GM12878 (cell line): ENCODE measurements around the gene PPDPF. TPM values are rescaled to one million over a fixed set of nuclear protein-coding genes. Genes with fewer than 3 reads are reported as not detected.

Experiments
- ATAC-seq: fragments of 200-7000 bp; cut with Tn5 transposase; 3 replicates; pipeline ENCODE4 v1.9.1; 2020; ENCODE audit warnings: mild to moderate bottlenecking, moderate library complexity
- BruUV-seq: library from RNA; stranded (reverse); fragments of 400-500 nt; replicated peaks from 2 replicates; lab custom pipeline; 2021; lab: Mats Ljungman, UMichigan
- CTCF ChIA-PET: fragments of 300-600 bp; sonication (Branson Sonifier 250); formaldehyde crosslinking; extraction: SDS; loops from one replicate; lab custom pipeline; 2021; ENCODE audit warnings: inconsistent platforms; lab: Yijun Ruan, JAX
- POLR2A ChIA-PET: fragments of 350-600 bp; formaldehyde crosslinking; extraction: SDS; loops from one replicate; lab custom pipeline; 2021; ENCODE audit warnings: inconsistent platforms; lab: Charles Lee
- RAD21 ChIA-PET: fragments of 300-600 bp; sonication (Branson Sonifier 250); formaldehyde crosslinking; loops from one replicate; lab custom pipeline; 2023; ENCODE audit warnings: antibody characterized with exemption; ENCODE audit not compliant: unreplicated experiment; lab: Charles Lee
- SMC1A ChIA-PET: fragments of 300-600 bp; sonication (Branson Sonifier 250); formaldehyde crosslinking; loops from one replicate; lab custom pipeline; 2023; ENCODE audit not compliant: unreplicated experiment, uncharacterized antibody; lab: Charles Lee
- DNase-seq: peaks from one replicate; pipeline ENCODE4 v3.0.0-alpha.2; 2011; ENCODE audit warnings: low read depth, low spot score
- FAIRE-seq: peaks from 3 replicates; lab custom pipeline; 2011; peaks lifted over from hg19 to GRCh38; lab: Jason Lieb, UNC
- H2AFZ ChIP-seq: 2 replicates; pipeline ENCODE4 v1.6.0; 2011; ENCODE audit warnings: low read depth, low read length, control low read depth; ENCODE audit not compliant: control insufficient read depth
- H3K27ac ChIP-seq: 2 replicates; pipeline ENCODE4 v1.5.1; 2011; ENCODE audit warnings: control low read depth; ENCODE audit not compliant: control insufficient read depth, insufficient read depth
- H3K27me3 ChIP-seq, 2 experiments: replicated peaks in 1 of 2; 2 replicates each; pipeline versions ENCODE4 v1.6.0 to v1.6.1; 2011; ENCODE audit warnings: low read length in 1 of 2; ENCODE audit not compliant: control insufficient read depth in 2 of 2, insufficient read depth in 2 of 2
- H3K36me3 ChIP-seq, 2 experiments: 2 replicates each; pipeline ENCODE4 v1.5.1; 2011; ENCODE audit warnings: low read length in 1 of 2; ENCODE audit not compliant: control insufficient read depth in 2 of 2, insufficient read depth in 2 of 2
- H3K4me1 ChIP-seq: 2 replicates; pipeline ENCODE4 v1.6.1; 2011; ENCODE audit warnings: mild to moderate bottlenecking, low read length, moderate library complexity, mixed read lengths; ENCODE audit not compliant: control insufficient read depth, insufficient read depth
- H3K4me2 ChIP-seq: 2 replicates; pipeline ENCODE4 v1.6.0; 2011; ENCODE audit warnings: control low read depth; ENCODE audit not compliant: control insufficient read depth, insufficient read depth
- H3K4me3 ChIP-seq: fragments of 200-600 bp; sonication (generic); 2 replicates; pipeline ENCODE4 v1.5.1; 2016
- H3K79me2 ChIP-seq: 2 replicates; pipeline ENCODE4 v1.6.0; 2011; ENCODE audit warnings: low read length; ENCODE audit not compliant: control insufficient read depth, insufficient read depth
- H3K9ac ChIP-seq: 2 replicates; pipeline ENCODE4 v1.8.0; 2011; ENCODE audit warnings: low read length, control low read depth, mixed read lengths; ENCODE audit not compliant: control insufficient read depth, insufficient read depth
- H3K9me3 ChIP-seq: replicated peaks from 3 replicates; pipeline ENCODE4 v1.5.1; 2011; ENCODE audit warnings: mild to moderate bottlenecking, low read length; ENCODE audit not compliant: control insufficient read depth, insufficient read depth
- H4K20me1 ChIP-seq: 2 replicates; pipeline ENCODE4 v1.6.0; 2011; ENCODE audit not compliant: control insufficient read depth, insufficient read depth
- ATF2 ChIP-seq: IDR thresholded peaks from 2 replicates; pipeline ENCODE4 v1.6.1; 2012; ENCODE audit warnings: low read length, inconsistent platforms
- CHD1 ChIP-seq: IDR thresholded peaks from 2 replicates; pipeline ENCODE4 v1.6.1; 2012; ENCODE audit warnings: low read depth, low read length, improper control_type of control experiment
- CHD4 ChIP-seq: fragments of 200-600 bp; sonication (generic); IDR thresholded peaks from 2 replicates; pipeline ENCODE4 v1.6.1; 2016; ENCODE audit warnings: mild to moderate bottlenecking
- ESRRA ChIP-seq: IDR thresholded peaks from 2 replicates; pipeline ENCODE4 v1.6.1; 2012; ENCODE audit warnings: mild to moderate bottlenecking, low read length, improper control_type of control experiment
- FOXM1 ChIP-seq: IDR thresholded peaks from 2 replicates; pipeline ENCODE4 v1.6.1; 2012; ENCODE audit warnings: low read depth, mild to moderate bottlenecking, inconsistent platforms, low read length, moderate library complexity
- HDAC6 ChIP-seq: fragments of 200-600 bp; sonication (generic); IDR thresholded peaks from one replicate; pipeline ENCODE4 v1.8.0; 2017; ENCODE audit warnings: antibody characterized with exemption; ENCODE audit not compliant: unreplicated experiment
- IRF4 ChIP-seq: IDR thresholded peaks from 2 replicates; pipeline ENCODE4 v1.6.1; 2011; ENCODE audit warnings: low read depth, low read length
- KDM1A ChIP-seq: fragments of 200-600 bp; sonication (generic); IDR thresholded peaks from 2 replicates; pipeline ENCODE4 v1.6.1; 2016; ENCODE audit warnings: borderline replicate concordance
- MEF2B ChIP-seq: fragments of 450-650 bp; IDR thresholded peaks from 2 replicates; pipeline ENCODE4 v1.6.1; 2018; ENCODE audit warnings: mild to moderate bottlenecking, moderate library complexity; ENCODE audit not compliant: partially characterized antibody, poor library complexity, severe bottlenecking
- NFYB ChIP-seq: IDR thresholded peaks from 2 replicates; pipeline ENCODE4 v1.6.1; 2011; ENCODE audit warnings: low read depth, mild to moderate bottlenecking, low read length, improper control_type of control experiment, moderate library complexity; ENCODE audit not compliant: insufficient read depth
- POLR2AphosphoS2 ChIP-seq: IDR thresholded peaks from 2 replicates; pipeline ENCODE4 v1.6.1; 2011; ENCODE audit warnings: low read depth, mild to moderate bottlenecking, low read length, improper control_type of control experiment, moderate library complexity
- RUNX3 ChIP-seq: IDR thresholded peaks from 2 replicates; pipeline ENCODE4 v1.6.1; 2012; ENCODE audit warnings: low read length, inconsistent platforms
- SREBF2 ChIP-seq: IDR thresholded peaks from 2 replicates; pipeline ENCODE4 v1.6.1; 2012; ENCODE audit warnings: mild to moderate bottlenecking, low read length
- TAF1 ChIP-seq: IDR thresholded peaks from 2 replicates; pipeline ENCODE4 v1.6.1; 2011; ENCODE audit warnings: mild to moderate bottlenecking, low read depth, low read length, borderline replicate concordance
- WGBS: methylation state at CpG from one replicate; pipeline ENCODE4 v1.1.6; 2016; ENCODE audit warnings: low lambda C conversion rate; ENCODE audit not compliant: insufficient replicate concordance, insufficient coverage; ENCODE audit errors: missing lambda C conversion rate; 5-methylcytosine and 5-hydroxymethylcytosine counted together
- in situ Hi-C: fragments of 300-500 bp; cut with MboI; formaldehyde crosslinking; loops from 9 replicates; pipeline ENCODE4 v1.14.3; 2018; ENCODE audit warnings: mixed read lengths
- intact Hi-C: fragments of 100-400 bp; cut with micrococcal nuclease; formaldehyde crosslinking; loops from one replicate; pipeline ENCODE4 v1.14.2; 2022; ENCODE audit not compliant: unreplicated experiment
- polyA plus RNA-seq, 11 experiments: library from polyadenylated mRNA; depleted of rRNA in 4 of 11; unstranded in 6 of 11; stranded (reverse) in 5 of 11; fragments of >200 nt; fragmentation: Nextera tagmentation in 4 of 11; fragmentation: Illumina TruSeq in 1 of 11; extraction: Ambion mirVana in 4 of 11; extraction: Trizol in 1 of 11; gene quantifications; 1 replicate in 1 of 11; 2 replicates in 10 of 11; pipeline versions ENCODE4 v1.2.1 to v1.2.3, GENCODE V29; 2011 to 2016; ENCODE audit warnings: inconsistent platforms in 2 of 11, missing spikeins in 2 of 11, low read depth in 1 of 11
- total RNA-seq, 4 experiments: library from RNA; depleted of rRNA in 3 of 4; stranded (reverse); fragments of >200 nt in 3 of 4; fragmentation: Illumina TruSeq in 1 of 4; extraction: Trizol in 1 of 4; gene quantifications; 2 replicates each; pipeline versions ENCODE4 v1.2.1 to v1.2.3, GENCODE V29; 2013 to 2021
- TF ChIP-seq, protein P1 (sequence below): IDR thresholded peaks from 2 replicates; pipeline ENCODE4 v1.6.1; 2012; ENCODE audit warnings: low read depth, low read length, improper control_type of control experiment
- TF ChIP-seq, protein P2 (sequence below): IDR thresholded peaks from 2 replicates; pipeline ENCODE4 v1.6.1; 2012; ENCODE audit warnings: improper control_type of control experiment, low read depth, low read length; ENCODE audit not compliant: insufficient replicate concordance
- TF ChIP-seq, protein P3 (sequence below): fragments of 450-650 bp; IDR thresholded peaks from 2 replicates; pipeline ENCODE4 v1.6.1; 2017; ENCODE audit warnings: mild to moderate bottlenecking

The PPDPF gene
- total and polyA plus RNA-seq, 10 of the 15 experiments (the other 5 are each of a cell fraction or from before 2014, with no cell fraction given) = 0.32 to 154 (median 22.8) TPM

DNA sequence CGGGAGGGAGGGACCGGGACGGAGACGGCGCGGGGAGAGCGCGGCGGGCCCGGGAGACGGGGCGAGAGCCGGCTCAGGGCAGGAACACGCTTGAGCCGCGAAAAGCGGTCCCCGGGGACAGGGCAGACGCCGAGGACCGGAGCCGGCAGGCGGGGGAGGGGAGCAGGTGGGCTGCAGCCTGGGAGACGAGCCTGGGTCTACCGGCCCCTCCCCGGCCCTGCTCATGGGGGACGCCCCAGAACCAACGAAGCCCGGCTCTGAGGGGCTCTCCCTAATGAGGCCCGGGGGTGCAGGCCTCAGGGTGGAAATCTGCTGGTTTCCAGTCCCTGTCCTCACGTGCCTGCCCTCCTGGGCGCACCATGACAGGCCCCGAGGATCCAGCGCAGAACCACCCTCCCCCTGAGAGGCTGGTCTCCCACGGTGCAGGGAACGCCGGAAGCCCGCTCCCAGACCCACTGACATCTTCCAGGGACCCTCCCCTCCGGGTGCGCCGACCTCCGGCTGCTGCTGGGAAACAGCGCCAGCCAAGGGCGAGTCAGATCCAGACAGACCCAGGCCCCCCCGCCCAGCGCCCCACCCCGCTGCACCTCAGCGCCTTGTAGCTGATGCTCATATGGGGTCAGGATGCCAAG, 21.1 kb upstream of the PPDPF start:
- no peak for DNase-seq
- CTCF ChIA-PET = no interaction called here
- in situ Hi-C loops (no loop called here), intact Hi-C loops (no loop called here)
- RAD21 ChIA-PET = no interaction called here
- Histone ChIP-seq H3K9ac (no peak overlapping the region), H3K4me1 (no peaks in the 10 kb centered on the region), H3K36me3 (no peaks in the 10 kb centered on the region), H3K4me2 (no peak overlapping the region), H3K4me3 (no peak overlapping the region), H2AFZ (no peak overlapping the region), H3K79me2 (no peaks in the 10 kb centered on the region), H3K9me3 (no peaks in the 10 kb centered on the region; the same call in 2 of the 3 replicates), H4K20me1 (no peaks in the 10 kb centered on the region), H3K27ac (no peak overlapping the region), H3K27me3 (peaks cover 1 to 4% of the 10 kb centered on the region in 2 experiments; a peak in 3 of 4 replicates)
- 33% methylated on average over 29 of the region's 48 CpGs for WGBS
- SMC1A ChIA-PET = no interaction called here
- ATAC-seq = no peak
- POLR2A ChIA-PET = no interaction called here
- no TSS peak for BruUV-seq
- FAIRE-seq = no peak
- TF ChIP-seq CHD1 (no peak), ESRRA (no peak), ATF2 (no peak), KDM1A (no peak), TAF1 (no peak), FOXM1 (no peak), CHD4 (no peak), HDAC6 (no peak), NFYB (no peak), MEF2B (peak; percentile 31), RUNX3 (no peak), SREBF2 (no peak), IRF4 (no peak), POLR2AphosphoS2 (no peak)
- TF ChIP-seq, protein P1, sequence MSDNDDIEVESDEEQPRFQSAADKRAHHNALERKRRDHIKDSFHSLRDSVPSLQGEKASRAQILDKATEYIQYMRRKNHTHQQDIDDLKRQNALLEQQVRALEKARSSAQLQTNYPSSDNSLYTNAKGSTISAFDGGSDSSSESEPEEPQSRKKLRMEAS = no peak
- TF ChIP-seq, protein P2, sequence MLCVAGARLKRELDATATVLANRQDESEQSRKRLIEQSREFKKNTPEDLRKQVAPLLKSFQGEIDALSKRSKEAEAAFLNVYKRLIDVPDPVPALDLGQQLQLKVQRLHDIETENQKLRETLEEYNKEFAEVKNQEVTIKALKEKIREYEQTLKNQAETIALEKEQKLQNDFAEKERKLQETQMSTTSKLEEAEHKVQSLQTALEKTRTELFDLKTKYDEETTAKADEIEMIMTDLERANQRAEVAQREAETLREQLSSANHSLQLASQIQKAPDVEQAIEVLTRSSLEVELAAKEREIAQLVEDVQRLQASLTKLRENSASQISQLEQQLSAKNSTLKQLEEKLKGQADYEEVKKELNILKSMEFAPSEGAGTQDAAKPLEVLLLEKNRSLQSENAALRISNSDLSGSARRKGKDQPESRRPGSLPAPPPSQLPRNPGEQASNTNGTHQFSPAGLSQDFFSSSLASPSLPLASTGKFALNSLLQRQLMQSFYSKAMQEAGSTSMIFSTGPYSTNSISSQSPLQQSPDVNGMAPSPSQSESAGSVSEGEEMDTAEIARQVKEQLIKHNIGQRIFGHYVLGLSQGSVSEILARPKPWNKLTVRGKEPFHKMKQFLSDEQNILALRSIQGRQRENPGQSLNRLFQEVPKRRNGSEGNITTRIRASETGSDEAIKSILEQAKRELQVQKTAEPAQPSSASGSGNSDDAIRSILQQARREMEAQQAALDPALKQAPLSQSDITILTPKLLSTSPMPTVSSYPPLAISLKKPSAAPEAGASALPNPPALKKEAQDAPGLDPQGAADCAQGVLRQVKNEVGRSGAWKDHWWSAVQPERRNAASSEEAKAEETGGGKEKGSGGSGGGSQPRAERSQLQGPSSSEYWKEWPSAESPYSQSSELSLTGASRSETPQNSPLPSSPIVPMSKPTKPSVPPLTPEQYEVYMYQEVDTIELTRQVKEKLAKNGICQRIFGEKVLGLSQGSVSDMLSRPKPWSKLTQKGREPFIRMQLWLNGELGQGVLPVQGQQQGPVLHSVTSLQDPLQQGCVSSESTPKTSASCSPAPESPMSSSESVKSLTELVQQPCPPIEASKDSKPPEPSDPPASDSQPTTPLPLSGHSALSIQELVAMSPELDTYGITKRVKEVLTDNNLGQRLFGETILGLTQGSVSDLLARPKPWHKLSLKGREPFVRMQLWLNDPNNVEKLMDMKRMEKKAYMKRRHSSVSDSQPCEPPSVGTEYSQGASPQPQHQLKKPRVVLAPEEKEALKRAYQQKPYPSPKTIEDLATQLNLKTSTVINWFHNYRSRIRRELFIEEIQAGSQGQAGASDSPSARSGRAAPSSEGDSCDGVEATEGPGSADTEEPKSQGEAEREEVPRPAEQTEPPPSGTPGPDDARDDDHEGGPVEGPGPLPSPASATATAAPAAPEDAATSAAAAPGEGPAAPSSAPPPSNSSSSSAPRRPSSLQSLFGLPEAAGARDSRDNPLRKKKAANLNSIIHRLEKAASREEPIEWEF = no peak
- TF ChIP-seq, protein P3, sequence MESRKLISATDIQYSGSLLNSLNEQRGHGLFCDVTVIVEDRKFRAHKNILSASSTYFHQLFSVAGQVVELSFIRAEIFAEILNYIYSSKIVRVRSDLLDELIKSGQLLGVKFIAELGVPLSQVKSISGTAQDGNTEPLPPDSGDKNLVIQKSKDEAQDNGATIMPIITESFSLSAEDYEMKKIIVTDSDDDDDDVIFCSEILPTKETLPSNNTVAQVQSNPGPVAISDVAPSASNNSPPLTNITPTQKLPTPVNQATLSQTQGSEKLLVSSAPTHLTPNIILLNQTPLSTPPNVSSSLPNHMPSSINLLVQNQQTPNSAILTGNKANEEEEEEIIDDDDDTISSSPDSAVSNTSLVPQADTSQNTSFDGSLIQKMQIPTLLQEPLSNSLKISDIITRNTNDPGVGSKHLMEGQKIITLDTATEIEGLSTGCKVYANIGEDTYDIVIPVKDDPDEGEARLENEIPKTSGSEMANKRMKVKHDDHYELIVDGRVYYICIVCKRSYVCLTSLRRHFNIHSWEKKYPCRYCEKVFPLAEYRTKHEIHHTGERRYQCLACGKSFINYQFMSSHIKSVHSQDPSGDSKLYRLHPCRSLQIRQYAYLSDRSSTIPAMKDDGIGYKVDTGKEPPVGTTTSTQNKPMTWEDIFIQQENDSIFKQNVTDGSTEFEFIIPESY = no peak
